Muscle of leg (tissue), 11 donors: ENCODE data around the gene OPRPN. TPM values are rescaled to one million over a fixed set of nuclear protein-coding genes. Genes with fewer than 3 reads are reported as not detected.

Experiments used
- DNase-seq: peaks from one replicate; pipeline ENCODE4 v3.0.0; 2013
- H3K27ac ChIP-seq: one replicate; pipeline ENCODE4 v1.5.1; 2013; ENCODE audit warnings: mild to moderate bottlenecking, low read length, control low read depth
- H3K27me3 ChIP-seq: one replicate; pipeline ENCODE4 v1.6.1; 2013; ENCODE audit warnings: low read length; ENCODE audit not compliant: control insufficient read depth, insufficient read depth
- H3K36me3 ChIP-seq: one replicate; pipeline ENCODE4 v1.6.1; 2013; ENCODE audit warnings: low read length; ENCODE audit not compliant: control insufficient read depth, insufficient read depth
- H3K4me1 ChIP-seq: one replicate; pipeline ENCODE4 v1.6.1; 2013; ENCODE audit warnings: low read length; ENCODE audit not compliant: control insufficient read depth, insufficient read depth
- H3K4me3 ChIP-seq: one replicate; pipeline ENCODE4 v1.5.1; 2013; ENCODE audit warnings: low read length, control low read depth
- H3K9me3 ChIP-seq: replicated peaks from 2 replicates; pipeline ENCODE4 v1.6.1; 2013; ENCODE audit warnings: low read depth, low read length; ENCODE audit not compliant: control insufficient read depth
- WGBS: methylation state at CpG from one replicate; pipeline ENCODE4 v1.1.5; 2013; ENCODE audit warnings: missing lambda C conversion rate; ENCODE audit not compliant: insufficient coverage; 5-methylcytosine and 5-hydroxymethylcytosine counted together
- polyA plus RNA-seq, 8 donors: library from polyadenylated mRNA; unstranded; fragments of 120-200 nt; gene quantifications; one replicate each; pipeline versions ENCODE4 v1.2.1 to v1.2.3, GENCODE V29; 2013; ENCODE audit warnings: inconsistent platforms in 1 of 8, low replicate concordance in 1 of 8; ENCODE audit not compliant: insufficient read length in 8 of 8, insufficient read depth in 1 of 8
- total RNA-seq: library from RNA; stranded (reverse); fragments of 120-200 nt; gene quantifications from one replicate; pipeline ENCODE4 v1.2.4, GENCODE V29; 2013

OPRPN gene
- total and polyA plus RNA-seq, 9 donors = not detected

GRCh38 chr4:70452946-70453345 is 55.2 kb downstream of the OPRPN start:
- Histone ChIP-seq H3K9me3 (peaks cover 2% of the 10 kb centered on the region), H3K27ac (no peak overlapping the region), H3K4me1 (no peaks in the 10 kb centered on the region), H3K27me3 (no peaks in the 10 kb centered on the region), H3K4me3 (no peak overlapping the region), H3K36me3 (no peaks in the 10 kb centered on the region)
- WGBS = 20% methylated on average over 1 of the region's 1 CpG
- DNase-seq = no peak

Other genes with a start within 250 kb of the OPRPN start
- gene PRR27, start 243.7 kb upstream of the OPRPN start, total RNA-seq = not detected
- gene PRR27, start 243.7 kb upstream of the OPRPN start, polyA plus RNA-seq = under 1 TPM in 2 of 8 donors, not detected in 6; 0.04 to 0.06 TPM
- gene ODAM, start 202.2 kb upstream of the OPRPN start, total RNA-seq = not detected
- gene ODAM, start 202.2 kb upstream of the OPRPN start, polyA plus RNA-seq = under 1 TPM in 1 of 8 donors, not detected in 7; 0.34 TPM
- 0.13 TPM for gene FDCSP, start 171.8 kb upstream of the OPRPN start, total RNA-seq
- gene FDCSP, start 171.8 kb upstream of the OPRPN start, polyA plus RNA-seq = under 1 TPM in 3 of 8 donors, not detected in 5; 0.29 to 0.71 (median 0.48) TPM
- gene CSN3, start 155.3 kb upstream of the OPRPN start, total RNA-seq = not detected
- not detected for gene CSN3, start 155.3 kb upstream of the OPRPN start, polyA plus RNA-seq
- not detected for gene CABS1, start 63.0 kb upstream of the OPRPN start, total RNA-seq
- gene CABS1, start 63.0 kb upstream of the OPRPN start, polyA plus RNA-seq = under 1 TPM in 1 of 8 donors, not detected in 7; 0.53 TPM
- not detected for gene SMR3A, start 37.2 kb upstream of the OPRPN start, total RNA-seq
- not detected for gene SMR3A, start 37.2 kb upstream of the OPRPN start, polyA plus RNA-seq
- not detected for gene SMR3B, start 14.8 kb upstream of the OPRPN start, total RNA-seq
- under 1 TPM in 1 of 8 donors, not detected in 7; 0.20 TPM for gene SMR3B, start 14.8 kb upstream of the OPRPN start, polyA plus RNA-seq
- not detected for gene MUC7, start 74.3 kb downstream of the OPRPN start, total RNA-seq
- gene MUC7, start 74.3 kb downstream of the OPRPN start, polyA plus RNA-seq = under 1 TPM in 2 of 8 donors, not detected in 6; 0.15 to 0.36 TPM
- not detected for gene AMTN, start 120.6 kb downstream of the OPRPN start, total RNA-seq
- gene AMTN, start 120.6 kb downstream of the OPRPN start, polyA plus RNA-seq = not detected
- not detected for gene AMBN, start 194.3 kb downstream of the OPRPN start, total RNA-seq
- not detected for gene AMBN, start 194.3 kb downstream of the OPRPN start, polyA plus RNA-seq
- gene ENAM, start 230.8 kb downstream of the OPRPN start, total RNA-seq = 2.4 TPM
- 1 to 10 TPM; 1.4 to 4.2 (median 2.1) TPM for gene ENAM, start 230.8 kb downstream of the OPRPN start, polyA plus RNA-seq